GM21360 (cell line): ENCODE results near the gene MTUS2.

Source experiments
- ATAC-seq: cut with Tn5 transposase; IDR thresholded peaks from one replicate; pipeline ENCODE4 v1.9.1; 2021; ENCODE audit warnings: mild to moderate bottlenecking, moderate library complexity; ENCODE audit not compliant: unreplicated experiment

MTUS2 gene

GRCh38 chr13:29103065-29103800, 283.1 kb downstream of the MTUS2 start:
- ATAC-seq = no peak

- no peak for ATAC-seq
Observed at GRCh38 chr13:29104461-29104860, 284.3 kb downstream of the MTUS2 start.

- no peak for ATAC-seq
Observed at GRCh38 chr13:29105779-29106178, 285.6 kb downstream of the MTUS2 start.

GRCh38 chr13:29106651-29107050, 286.5 kb downstream of the MTUS2 start:
- no peak for ATAC-seq

- ATAC-seq = no peak
Observed at GRCh38 chr13:29108068-29108786, 288.1 kb downstream of the MTUS2 start.

GRCh38 chr13:29109987-29110386, 289.8 kb downstream of the MTUS2 start:
- no peak for ATAC-seq

- ATAC-seq = no peak
Observed at GRCh38 chr13:29111446-29111845, 291.3 kb downstream of the MTUS2 start.

- ATAC-seq = no peak
Observed at GRCh38 chr13:29115842-29116241, 295.7 kb downstream of the MTUS2 start.

GRCh38 chr13:29117663-29118062, 297.5 kb downstream of the MTUS2 start:
- no peak for ATAC-seq

- no peak for ATAC-seq
Observed at GRCh38 chr13:29118471-29118870, 298.3 kb downstream of the MTUS2 start.

GRCh38 chr13:29125191-29125933, 305.2 kb downstream of the MTUS2 start:
- ATAC-seq = peak; percentile 67

- ATAC-seq = peak; percentile 46
Observed at GRCh38 chr13:29125934-29126424, 305.8 kb downstream of the MTUS2 start.

- no peak for ATAC-seq
Observed at GRCh38 chr13:29129616-29130015, 309.5 kb downstream of the MTUS2 start.

- no peak for ATAC-seq
Observed at GRCh38 chr13:29131159-29131558, 311.0 kb downstream of the MTUS2 start.

GRCh38 chr13:29131881-29132668, 311.9 kb downstream of the MTUS2 start:
- ATAC-seq = no peak

- no peak for ATAC-seq
Observed at GRCh38 chr13:29136341-29136740, 316.2 kb downstream of the MTUS2 start.

- ATAC-seq = no peak
Observed at GRCh38 chr13:29137016-29137415, 316.9 kb downstream of the MTUS2 start.

- ATAC-seq = no peak
Observed at GRCh38 chr13:29137995-29138394, 317.9 kb downstream of the MTUS2 start.

- ATAC-seq = no peak
Observed at GRCh38 chr13:29140277-29140676, 320.1 kb downstream of the MTUS2 start.

- ATAC-seq = no peak
Observed at GRCh38 chr13:29143847-29144246, 323.7 kb downstream of the MTUS2 start.

- no peak for ATAC-seq
Observed at GRCh38 chr13:29154390-29154789, 334.3 kb downstream of the MTUS2 start.
